Smooth muscle cell (in vitro differentiated cells): ENCODE results near the gene BOK. TPM values are rescaled to one million over a fixed set of nuclear protein-coding genes. Genes with fewer than 3 reads are reported as not detected.
"Not testable (repeated sequence)": the region's sequence is repeated elsewhere in the genome, so short reads cannot be mapped to it uniquely, and the experiment has no call there.

ENCODE experiments used
- DNase-seq: peaks from one replicate; lab custom pipeline; 2025; ENCODE audit not compliant: unreplicated experiment; lab: John Stamatoyannopoulos, UW
- H2AFZ ChIP-seq: fragments of 200-600 bp; sonication (generic); 2 replicates; pipeline ENCODE4 v1.6.0; 2016; ENCODE audit warnings: antibody characterized with exemption, low read depth, mild to moderate bottlenecking
- H3F3A ChIP-seq: fragments of 200-600 bp; sonication (generic); 2 replicates; pipeline ENCODE4 v1.6.0; 2017; ENCODE audit warnings: antibody characterized with exemption, low read depth
- H3K27ac ChIP-seq: fragments of 200-600 bp; sonication (generic); 2 replicates; pipeline ENCODE4 v1.5.1; 2016; ENCODE audit warnings: low read depth, mild to moderate bottlenecking
- H3K27me3 ChIP-seq: fragments of 200-600 bp; sonication (generic); 2 replicates; pipeline ENCODE4 v1.6.1; 2016; ENCODE audit warnings: low read depth, mild to moderate bottlenecking
- H3K36me3 ChIP-seq: fragments of 200-600 bp; sonication (generic); 2 replicates; pipeline ENCODE4 v1.5.1; 2016; ENCODE audit warnings: low read depth
- H3K4me1 ChIP-seq: fragments of 200-600 bp; sonication (generic); 2 replicates; pipeline ENCODE4 v1.5.1; 2016; ENCODE audit warnings: low read depth
- H3K4me2 ChIP-seq: fragments of 200-600 bp; sonication (generic); 2 replicates; pipeline ENCODE4 v1.6.0; 2016; ENCODE audit warnings: mild to moderate bottlenecking
- H3K4me3 ChIP-seq: fragments of 200-600 bp; sonication (generic); 2 replicates; pipeline ENCODE4 v1.5.1; 2016; ENCODE audit warnings: mild to moderate bottlenecking
- H3K79me2 ChIP-seq: fragments of 200-600 bp; sonication (generic); 2 replicates; pipeline ENCODE4 v1.6.0; 2016; ENCODE audit warnings: low read depth, mild to moderate bottlenecking
- H3K9ac ChIP-seq: fragments of 200-600 bp; sonication (generic); 2 replicates; pipeline ENCODE4 v1.6.0; 2016; ENCODE audit warnings: low read depth
- H3K9me3 ChIP-seq: fragments of 200-600 bp; sonication (generic); replicated peaks from 2 replicates; pipeline ENCODE4 v1.5.1; 2016; ENCODE audit warnings: low read depth
- H4K20me1 ChIP-seq: fragments of 200-600 bp; sonication (generic); 2 replicates; pipeline ENCODE4 v1.6.0; 2016; ENCODE audit warnings: low read depth
- CTCF ChIP-seq: fragments of 200-600 bp; sonication (generic); IDR thresholded peaks from 2 replicates; pipeline ENCODE4 v1.5.1; 2017; ENCODE audit warnings: borderline replicate concordance, mild to moderate bottlenecking, antibody characterized with exemption; ENCODE audit not compliant: insufficient read depth, poor library complexity, severe bottlenecking
- WGBS: methylation state at CpG from one replicate; pipeline ENCODE4 v1.1.7; 2016; ENCODE audit warnings: low lambda C conversion rate; 5-methylcytosine and 5-hydroxymethylcytosine counted together
- polyA plus RNA-seq: library from polyadenylated mRNA; unstranded; fragments of >200 nt; fragmentation: Nextera tagmentation; extraction: Ambion mirVana; gene quantifications from 2 replicates; pipeline ENCODE4 v1.2.1, GENCODE V29; 2016
- total RNA-seq: library from RNA; depleted of rRNA; stranded (reverse); fragments of >200 nt; gene quantifications from 2 replicates; pipeline ENCODE4 v1.2.3, GENCODE V29; 2014

Gene BOK
- total and polyA plus RNA-seq, 2 experiments from 2014 or later: 34.9 to 40.8 TPM

- Histone ChIP-seq H3K9ac (no peak overlapping the region), H3K27me3 (no peaks in the 10 kb centered on the region), H3K36me3 (no peaks in the 10 kb centered on the region), H3K27ac (no peak overlapping the region), H3K4me1 (peaks cover 13% of the 10 kb centered on the region), H3K79me2 (peaks cover 56% of the 10 kb centered on the region), H2AFZ (no peak overlapping the region), H4K20me1 (peaks cover 65% of the 10 kb centered on the region), H3K9me3 (no peaks in the 10 kb centered on the region), H3K4me2 (no peak overlapping the region), H3F3A (peaks cover 10% of the 10 kb centered on the region), H3K4me3 (no peak overlapping the region)
- no peak for DNase-seq
- WGBS: 100% methylated on average over 3 of the region's 7 CpGs
- TF ChIP-seq CTCF: no peak
These were observed 7.9 kb downstream of the BOK start for GRCh38 chr2:241566468-241566867.

- H3K9me3 ChIP-seq, H3K9ac ChIP-seq, H3K27me3 ChIP-seq, H2AFZ ChIP-seq, DNase-seq, H3K36me3 ChIP-seq, H3K27ac ChIP-seq, H3K4me2 ChIP-seq, H3K4me3 ChIP-seq: not testable (repeated sequence)
- H3K4me1 ChIP-seq: peaks cover 13% of the 10 kb centered on the region
- H4K20me1 ChIP-seq: peaks cover 66% of the 10 kb centered on the region
- peaks cover 49% of the 10 kb centered on the region for H3K79me2 ChIP-seq
- WGBS: no CpG with 5 or more reads among the region's 15 CpGs
- peaks cover 13% of the 10 kb centered on the region for H3F3A ChIP-seq
These were observed 8.7 kb downstream of the BOK start for GRCh38 chr2:241567266-241567665.

GRCh38 chr2:241567776-241568175, 9.2 kb downstream of the BOK start:
- H3K36me3 ChIP-seq: no peaks in the 10 kb centered on the region
- H3K9ac ChIP-seq: no peak overlapping the region
- 97% methylated on average over 7 of the region's 8 CpGs for WGBS
- no peaks in the 10 kb centered on the region for H3K9me3 ChIP-seq
- no peaks in the 10 kb centered on the region for H3K27me3 ChIP-seq
- no peak overlapping the region for H3K4me3 ChIP-seq
- no peak overlapping the region for H3K4me2 ChIP-seq
- no peak for TF ChIP-seq CTCF
- H3K79me2 ChIP-seq: peaks cover 44% of the 10 kb centered on the region
- H2AFZ ChIP-seq: no peak overlapping the region
- H3K4me1 ChIP-seq: peaks cover 13% of the 10 kb centered on the region
- DNase-seq: no peak
- peaks cover 13% of the 10 kb centered on the region for H3F3A ChIP-seq
- peaks cover 65% of the 10 kb centered on the region for H4K20me1 ChIP-seq
- no peak overlapping the region for H3K27ac ChIP-seq

GRCh38 chr2:241568726-241569125, 10.2 kb downstream of the BOK start:
- H3K9ac ChIP-seq: no peak overlapping the region
- no peak for DNase-seq
- TF ChIP-seq CTCF: no peak

More at GRCh38 chr2:241568726-241569125, 10.2 kb downstream of the BOK start:
- WGBS: 88% methylated on average over 4 of the region's 4 CpGs
- Histone ChIP-seq H3K4me2 (no peak overlapping the region), H3F3A (peaks cover 14% of the 10 kb centered on the region), H3K4me3 (no peak overlapping the region), H3K36me3 (no peaks in the 10 kb centered on the region), H3K9me3 (no peaks in the 10 kb centered on the region), H4K20me1 (peaks cover 59% of the 10 kb centered on the region), H3K79me2 (peaks cover 39% of the 10 kb centered on the region), H3K4me1 (peaks cover 11% of the 10 kb centered on the region), H3K27me3 (no peaks in the 10 kb centered on the region), H3K27ac (no peak overlapping the region), H2AFZ (no peak overlapping the region)
